SJCRH30 (cell line): ENCODE measurements around the gene PRMT7. TPM values are rescaled to one million over a fixed set of nuclear protein-coding genes. Genes with fewer than 3 reads are reported as not detected.
A peak's percentile ranks its signal among the peaks of the same experiment; 100 is the strongest.

Experiments used
- DNase-seq, 2 experiments: peaks; one replicate each; pipeline ENCODE4 v3.0.0-alpha.2; 2015 to 2020
- H3K27ac ChIP-seq: fragments of 250-450 bp; sonication (Bioruptor Pico); 2 replicates; pipeline ENCODE4 v1.5.1; 2020; ENCODE audit warnings: mild to moderate bottlenecking, moderate library complexity
- H3K27me3 ChIP-seq: fragments of 250-450 bp; sonication (Bioruptor Pico); 2 replicates; pipeline ENCODE4 v1.5.1; 2020; ENCODE audit warnings: mild to moderate bottlenecking, moderate library complexity
- H3K36me3 ChIP-seq: fragments of 250-450 bp; sonication (Bioruptor Pico); 2 replicates; pipeline ENCODE4 v1.5.1; 2020; ENCODE audit warnings: mild to moderate bottlenecking, moderate library complexity
- H3K4me1 ChIP-seq: fragments of 250-450 bp; sonication (Bioruptor Pico); 2 replicates; pipeline ENCODE4 v1.5.1; 2020; ENCODE audit warnings: mild to moderate bottlenecking, moderate library complexity
- H3K4me3 ChIP-seq: fragments of 250-450 bp; sonication (Bioruptor Pico); 2 replicates; pipeline ENCODE4 v1.5.1; 2020; ENCODE audit warnings: mild to moderate bottlenecking, moderate library complexity
- H3K9me3 ChIP-seq: fragments of 250-450 bp; sonication (Bioruptor Pico); replicated peaks from 2 replicates; pipeline ENCODE4 v1.5.1; 2020; ENCODE audit warnings: mild to moderate bottlenecking, moderate library complexity
- total RNA-seq: library from RNA; depleted of rRNA; stranded (reverse); fragments of >200 nt; shearing (Covaris generic); gene quantifications from 2 replicates; pipeline ENCODE4 v1.2.3, GENCODE V29; 2014; rRNA removed

The PRMT7 gene
- total RNA-seq, 1 experiment from 2014 or later: 39.5 TPM

- Histone ChIP-seq H3K4me1 (no peaks in the 10 kb centered on the region; the same call in 1 of the 2 replicates), H3K27ac (no peak overlapping the region), H3K9me3 (no peaks in the 10 kb centered on the region), H3K4me3 (no peak overlapping the region), H3K36me3 (no peaks in the 10 kb centered on the region), H3K27me3 (no peaks in the 10 kb centered on the region)
- DNase-seq: no peak
Measured at GRCh38 chr16:68400924-68401460, 90.2 kb downstream of the PRMT7 start.

GRCh38 chr16:68401871-68402747 is 91.3 kb downstream of the PRMT7 start:
- no peak for DNase-seq
- no peaks in the 10 kb centered on the region for H3K9me3 ChIP-seq
- peaks cover 2% of the 10 kb centered on the region; the same call in 1 of the 2 replicates for H3K4me1 ChIP-seq
- no peak overlapping the region for H3K27ac ChIP-seq
- H3K36me3 ChIP-seq: no peaks in the 10 kb centered on the region
- no peak overlapping the region for H3K4me3 ChIP-seq
- H3K27me3 ChIP-seq: no peaks in the 10 kb centered on the region

GRCh38 chr16:68402748-68403040 is 91.9 kb downstream of the PRMT7 start:
- no peaks in the 10 kb centered on the region for H3K27me3 ChIP-seq
- H3K36me3 ChIP-seq: no peaks in the 10 kb centered on the region
- H3K4me1 ChIP-seq: peaks cover 2% of the 10 kb centered on the region; the same call in 1 of the 2 replicates
- H3K9me3 ChIP-seq: no peaks in the 10 kb centered on the region
- no peak for DNase-seq
- no peak overlapping the region for H3K4me3 ChIP-seq
- no peak overlapping the region for H3K27ac ChIP-seq

- H3K36me3 ChIP-seq: no peaks in the 10 kb centered on the region
- peaks cover 2% of the 10 kb centered on the region; the same call in 1 of the 2 replicates for H3K4me1 ChIP-seq
- H3K9me3 ChIP-seq: no peaks in the 10 kb centered on the region
- DNase-seq: no peak
- H3K4me3 ChIP-seq: no peak overlapping the region
- H3K27ac ChIP-seq: no peak overlapping the region
- no peaks in the 10 kb centered on the region for H3K27me3 ChIP-seq
Measured at GRCh38 chr16:68403177-68403576, 92.4 kb downstream of the PRMT7 start.

- Histone ChIP-seq H3K36me3 (no peaks in the 10 kb centered on the region), H3K9me3 (no peaks in the 10 kb centered on the region), H3K4me1 (peaks cover 2% of the 10 kb centered on the region; the same call in 1 of the 2 replicates), H3K27ac (no peak overlapping the region), H3K4me3 (no peak overlapping the region), H3K27me3 (no peaks in the 10 kb centered on the region)
- DNase-seq: peak; percentile 24 to 35
Measured at GRCh38 chr16:68403704-68404103, 92.9 kb downstream of the PRMT7 start.

- Histone ChIP-seq H3K4me3 (no peak overlapping the region), H3K36me3 (no peaks in the 10 kb centered on the region), H3K27me3 (no peaks in the 10 kb centered on the region), H3K27ac (no peak overlapping the region), H3K9me3 (no peaks in the 10 kb centered on the region), H3K4me1 (peaks cover 2% of the 10 kb centered on the region; the same call in 1 of the 2 replicates)
- no peak for DNase-seq
Measured at GRCh38 chr16:68404736-68405345, 94.0 kb downstream of the PRMT7 start.

GRCh38 chr16:68406458-68407152 is 95.8 kb downstream of the PRMT7 start:
- peak; percentile 16 to 38 for DNase-seq
- Histone ChIP-seq H3K27me3 (no peaks in the 10 kb centered on the region), H3K9me3 (no peaks in the 10 kb centered on the region), H3K4me3 (peak overlapping the region; percentile 38), H3K36me3 (no peaks in the 10 kb centered on the region), H3K27ac (no peak overlapping the region), H3K4me1 (peaks cover 2% of the 10 kb centered on the region; the same call in 1 of the 2 replicates)

Other genes starting within 250 kb of the PRMT7 start
- 52.7 and 53.9 TPM in 2 replicates for gene NFATC3, start 225.6 kb upstream of the PRMT7 start, total RNA-seq
- gene ESRP2, start 74.9 kb upstream of the PRMT7 start, total RNA-seq: 0.24 TPM in 1 of 2 replicates, not detected in the other
- gene PLA2G15, start 65.6 kb upstream of the PRMT7 start, total RNA-seq: 7.4 and 9.0 TPM in 2 replicates
- 17.4 TPM in 2 replicates for gene SLC7A6, start 46.5 kb upstream of the PRMT7 start, total RNA-seq
- gene SLC7A6OS, start 73 bp upstream of the PRMT7 start, total RNA-seq: 7.9 and 11.5 TPM in 2 replicates
- 0.04 and 0.08 TPM in 2 replicates for gene SMPD3, start 137.5 kb downstream of the PRMT7 start, total RNA-seq
- gene ZFP90, start 228.3 kb downstream of the PRMT7 start, total RNA-seq: 11.6 and 13.3 TPM in 2 replicates